Heart right ventricle (tissue), 16 donors: ENCODE data around the gene MAP3K13. TPM values are rescaled to one million over a fixed set of nuclear protein-coding genes. Genes with fewer than 3 reads are reported as not detected.

Experiments used
- ATAC-seq, 8 donors: fragments of 200-7000 bp; cut with Tn5 transposase; one replicate each; pipeline ENCODE4 v1.9.1; 2020; ENCODE audit warnings: mild to moderate bottlenecking in 8 of 8, moderate library complexity in 8 of 8, moderate number of reproducible peaks in 1 of 8
- DNase-seq, 2 donors: peaks; one replicate each; pipeline ENCODE4 v3.0.0-alpha.2; 2020
- H3K27ac ChIP-seq, 10 donors: fragments of 200-600 bp; sonication (generic) in 2 of 10; one replicate each; pipeline versions ENCODE4 v1.5.0 to v1.8.0; 2020 to 2022; ENCODE audit warnings: mild to moderate bottlenecking in 3 of 10
- H3K27me3 ChIP-seq, 7 donors: fragments of 200-600 bp; one replicate each; pipeline ENCODE4 v1.8.0; 2021 to 2022; ENCODE audit warnings: mild to moderate bottlenecking in 2 of 7
- H3K36me3 ChIP-seq, 9 donors: fragments of 200-600 bp; sonication (generic) in 1 of 9; one replicate each; pipeline versions ENCODE4 v1.5.0 to v1.8.0; 2020 to 2022; ENCODE audit warnings: mild to moderate bottlenecking in 2 of 9
- H3K4me1 ChIP-seq, 9 donors: fragments of 200-600 bp; sonication (generic) in 1 of 9; one replicate each; pipeline versions ENCODE4 v1.5.0 to v1.8.0; 2020 to 2022; ENCODE audit warnings: mild to moderate bottlenecking in 4 of 9
- H3K4me3 ChIP-seq, 10 donors: fragments of 200-600 bp; sonication (generic) in 2 of 10; one replicate each; pipeline versions ENCODE4 v1.5.0 to v1.8.0; 2020 to 2022; ENCODE audit warnings: mild to moderate bottlenecking in 7 of 10, moderate library complexity in 2 of 10
- H3K9me3 ChIP-seq, 11 donors: fragments of 200-600 bp in 10 of 11; sonication (generic) in 2 of 11; one replicate each; pipeline versions ENCODE4 v1.5.0 to v1.8.0; 2013 to 2022; ENCODE audit warnings: mild to moderate bottlenecking in 2 of 11, control low read depth in 1 of 11, moderate library complexity in 1 of 11
- WGBS, 2 donors: extraction: QIAGEN DNeasy Blood & Tissue Kit; methylation state at CpG; one replicate each; pipeline ENCODE4 v1.1.7; 2013; ENCODE audit warnings: inconsistent platforms in 1 of 2; 5-methylcytosine and 5-hydroxymethylcytosine counted together
- intact Hi-C, 10 donors: fragments of 100-400 bp; cut with DNase I; formaldehyde crosslinking; loops; one replicate each; pipeline versions ENCODE4 v1.11.1 to v1.14.2; 2022
- polyA plus RNA-seq, 2 donors: library from polyadenylated mRNA; stranded (reverse); fragments of 200-250 nt; gene quantifications; one replicate each; pipeline ENCODE4 v1.2.3, GENCODE V29; 2013
- total RNA-seq, 10 donors: library from RNA; stranded (reverse); fragmentation: NEBNext Ultra II Directional in 3 of 10; extraction: Animal tissue kit (Norgen Biotek cat#: 25700) in 3 of 10; gene quantifications; one replicate each; pipeline versions ENCODE4 v1.2.1 to v1.2.4, GENCODE V29; 2021 to 2023
- TF ChIP-seq, protein P1 (sequence below), 9 donors: fragments of 200-600 bp; sonication (generic) in 2 of 9; IDR thresholded peaks; one replicate each; pipeline versions ENCODE4 v1.5.0 to v1.8.0; 2021 to 2022; ENCODE audit warnings: antibody characterized with exemption in 9 of 9, mild to moderate bottlenecking in 5 of 9, moderate library complexity in 1 of 9
- donor health status: Arrhythmogenic right ventricular cardiomyopathy.
- donor health status: ischemic (EF 13 %, LVEDD 7.1; RV severe dilation, severe dysfunction).
- donor health status: healthy with polysubstance abuse.
- donor health status: DM: no; HTN: yes; CAD: no.
- donor health status: DM: no; HTN: no; CAD: no.
- donor health status: ischemic (EF 25% LVEDD 6.9; RV normal size, moderate dysfunction).
- donor health status: ischemic (EF 25% LVEDD 5.7; RV mildly dilated, moderate dysfunction).
- donor health status: healthy.
- donor health status: DM: yes; HTN: yes; CAD: no.
- donor health status: Ischemic cardiomyopathy.
- donor health status: ischemic (EF 35%, LVEDD 5.7; RV mildly dilated, moderate dysfunction).
- donor health status: nonischemic (EF 11% LVEDD 7.7; RV severe dilation, severe dysfunction).
- donor health status: DM: yes; HTN: yes; CAD: no.
- donor health status: PGD.
- donor health status: ischemic (EF 29% LVEDD 5.4; RV normal size, mild dysfunction).
- donor health status: nonischemic (EF 23%, LVEDD 6.1; RV moderate dilation, normal function).

MAP3K13 gene
- total and polyA plus RNA-seq, 12 donors = 7.1 to 14.9 (median 10.5) TPM

DNA sequence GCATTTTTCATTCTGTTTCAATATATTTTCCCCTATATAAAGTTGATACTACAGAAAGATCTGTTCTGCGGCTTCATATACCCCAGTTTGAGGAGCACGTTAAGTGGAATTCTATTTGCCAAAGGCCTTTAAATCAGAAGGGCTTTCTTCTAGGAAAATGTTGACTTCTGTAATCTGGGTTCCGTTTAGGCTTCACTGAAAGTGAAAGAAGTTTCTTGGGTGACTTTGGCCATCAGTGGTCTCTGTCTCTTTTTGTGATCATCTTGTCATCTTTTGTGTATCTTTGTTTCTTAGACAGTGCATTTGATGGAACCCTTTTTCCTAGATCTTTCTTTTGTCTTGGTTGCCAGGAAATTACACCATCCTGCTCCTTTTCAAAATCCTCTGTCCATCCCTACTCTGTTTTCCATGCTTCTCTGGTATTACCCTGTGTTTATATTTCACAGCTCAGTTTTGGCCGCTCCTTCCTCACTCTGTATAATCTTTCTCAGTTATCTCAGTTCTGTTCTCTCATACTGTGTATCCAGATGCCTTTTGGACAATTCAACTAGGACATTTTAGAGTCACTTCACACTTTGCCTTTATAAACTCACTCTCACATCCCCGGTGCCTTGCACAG lies 40.7 kb upstream of the MAP3K13 start:
- Histone ChIP-seq H3K9me3 (no peaks in the 10 kb centered on the region), H3K27ac (no peak overlapping the region), H3K36me3 (no peaks in the 10 kb centered on the region), H3K4me3 (no peak overlapping the region), H3K27me3 (no peaks in the 10 kb centered on the region), H3K4me1 (peaks cover 0 to 24% (median 6%) of the 10 kb centered on the region in 9 donors)
- intact Hi-C loops = no loop called here
- 88 to 96% methylated on average over 5 of the region's 5 CpGs for WGBS, 2 donors
- no peak for ATAC-seq
- TF ChIP-seq, protein P1, sequence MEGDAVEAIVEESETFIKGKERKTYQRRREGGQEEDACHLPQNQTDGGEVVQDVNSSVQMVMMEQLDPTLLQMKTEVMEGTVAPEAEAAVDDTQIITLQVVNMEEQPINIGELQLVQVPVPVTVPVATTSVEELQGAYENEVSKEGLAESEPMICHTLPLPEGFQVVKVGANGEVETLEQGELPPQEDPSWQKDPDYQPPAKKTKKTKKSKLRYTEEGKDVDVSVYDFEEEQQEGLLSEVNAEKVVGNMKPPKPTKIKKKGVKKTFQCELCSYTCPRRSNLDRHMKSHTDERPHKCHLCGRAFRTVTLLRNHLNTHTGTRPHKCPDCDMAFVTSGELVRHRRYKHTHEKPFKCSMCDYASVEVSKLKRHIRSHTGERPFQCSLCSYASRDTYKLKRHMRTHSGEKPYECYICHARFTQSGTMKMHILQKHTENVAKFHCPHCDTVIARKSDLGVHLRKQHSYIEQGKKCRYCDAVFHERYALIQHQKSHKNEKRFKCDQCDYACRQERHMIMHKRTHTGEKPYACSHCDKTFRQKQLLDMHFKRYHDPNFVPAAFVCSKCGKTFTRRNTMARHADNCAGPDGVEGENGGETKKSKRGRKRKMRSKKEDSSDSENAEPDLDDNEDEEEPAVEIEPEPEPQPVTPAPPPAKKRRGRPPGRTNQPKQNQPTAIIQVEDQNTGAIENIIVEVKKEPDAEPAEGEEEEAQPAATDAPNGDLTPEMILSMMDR (IDR thresholded peaks at IDR 0.05) = no peak
- DNase-seq = no peak

DNA sequence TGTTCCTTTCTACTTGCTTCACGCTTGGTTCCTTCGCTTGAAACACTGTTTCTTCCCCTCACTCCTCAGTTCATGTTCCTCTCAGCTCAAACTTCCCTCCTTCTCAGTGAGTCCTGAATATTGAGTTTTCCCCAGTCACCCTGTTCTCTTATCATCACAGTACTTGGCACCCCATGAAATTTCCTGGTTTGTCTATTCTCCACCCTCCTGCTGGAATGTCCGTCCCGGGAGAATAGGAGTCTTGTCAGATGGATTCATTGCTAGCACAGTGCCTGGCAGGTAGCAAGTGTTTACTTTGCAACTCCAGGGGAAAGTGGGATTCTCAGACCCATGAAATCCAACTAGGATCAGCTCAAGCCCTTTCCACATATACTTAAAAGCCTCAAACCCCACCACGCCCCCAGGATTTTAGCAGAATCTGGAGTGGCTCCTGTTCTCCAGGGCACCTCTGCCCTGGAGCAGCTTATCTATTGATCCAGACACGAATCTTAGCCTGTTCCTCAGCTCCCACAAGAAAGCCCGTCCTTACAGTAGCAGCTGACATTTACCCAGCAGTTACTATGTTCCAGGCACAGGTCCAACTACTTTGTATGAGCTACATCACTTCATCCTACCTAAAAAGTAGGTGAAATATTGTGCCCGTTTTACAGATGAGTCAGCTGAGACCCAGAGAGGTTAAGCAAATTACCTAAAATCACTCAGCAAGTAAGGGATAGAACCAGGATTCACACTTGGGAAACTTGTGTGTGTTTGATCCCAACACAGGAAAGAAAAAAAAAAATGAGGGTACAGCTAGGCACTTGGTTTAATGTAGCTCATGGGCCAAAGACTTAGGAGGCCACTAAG lies 36.8 kb upstream of the MAP3K13 start:
- H3K4me3 ChIP-seq = no peak overlapping the region
- TF ChIP-seq, protein P1 (IDR thresholded peaks at IDR 0.05) = no peak
- H3K36me3 ChIP-seq = no peaks in the 10 kb centered on the region
- 88 to 90% methylated on average over 8 of the region's 8 CpGs for whole genome bisulfite sequencing, 2 donors
- no peak overlapping the region for H3K27ac ChIP-seq
- no peaks in the 10 kb centered on the region for H3K27me3 ChIP-seq
- ATAC-seq = no peak
- no peaks in the 10 kb centered on the region for H3K9me3 ChIP-seq
- intact Hi-C loops = no loop called here
- peaks cover 0 to 23% (median 0%) of the 10 kb centered on the region in 9 donors for H3K4me1 ChIP-seq
- DNase-seq = no peak

DNA sequence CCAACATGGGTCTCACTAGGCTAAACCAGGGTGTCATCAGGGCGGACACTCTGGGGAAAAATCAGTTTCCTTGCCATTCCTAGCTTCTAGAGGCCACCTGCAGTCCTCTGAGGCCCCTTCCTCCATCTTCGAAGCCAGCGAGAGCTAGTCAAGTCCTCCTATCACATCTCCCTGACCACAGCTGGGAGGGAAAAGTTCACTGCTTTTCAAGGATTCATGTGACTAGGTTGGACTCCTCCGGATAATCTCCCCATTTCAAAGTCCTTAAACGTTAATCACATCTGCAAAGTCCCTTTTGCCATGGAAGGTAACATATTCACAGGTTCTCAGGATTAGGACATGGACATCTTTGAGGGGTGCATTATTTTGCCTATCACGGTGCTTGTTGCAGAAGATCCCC lies 35.9 kb upstream of the MAP3K13 start:
- H3K4me3 ChIP-seq = no peak overlapping the region
- no peaks in the 10 kb centered on the region for H3K27me3 ChIP-seq
- H3K4me1 ChIP-seq = peaks cover 0 to 27% (median 0%) of the 10 kb centered on the region in 9 donors
- DNase-seq (no peak), ATAC-seq (no peak)
- intact Hi-C loops = no loop called here
- TF ChIP-seq, protein P1 (IDR thresholded peaks at IDR 0.05) = no peak
- H3K9me3 ChIP-seq = no peaks in the 10 kb centered on the region
- no peaks in the 10 kb centered on the region for H3K36me3 ChIP-seq
- H3K27ac ChIP-seq = no peak overlapping the region
- 73 to 80% methylated on average over 6 of the region's 6 CpGs for WGBS, 2 donors

DNA sequence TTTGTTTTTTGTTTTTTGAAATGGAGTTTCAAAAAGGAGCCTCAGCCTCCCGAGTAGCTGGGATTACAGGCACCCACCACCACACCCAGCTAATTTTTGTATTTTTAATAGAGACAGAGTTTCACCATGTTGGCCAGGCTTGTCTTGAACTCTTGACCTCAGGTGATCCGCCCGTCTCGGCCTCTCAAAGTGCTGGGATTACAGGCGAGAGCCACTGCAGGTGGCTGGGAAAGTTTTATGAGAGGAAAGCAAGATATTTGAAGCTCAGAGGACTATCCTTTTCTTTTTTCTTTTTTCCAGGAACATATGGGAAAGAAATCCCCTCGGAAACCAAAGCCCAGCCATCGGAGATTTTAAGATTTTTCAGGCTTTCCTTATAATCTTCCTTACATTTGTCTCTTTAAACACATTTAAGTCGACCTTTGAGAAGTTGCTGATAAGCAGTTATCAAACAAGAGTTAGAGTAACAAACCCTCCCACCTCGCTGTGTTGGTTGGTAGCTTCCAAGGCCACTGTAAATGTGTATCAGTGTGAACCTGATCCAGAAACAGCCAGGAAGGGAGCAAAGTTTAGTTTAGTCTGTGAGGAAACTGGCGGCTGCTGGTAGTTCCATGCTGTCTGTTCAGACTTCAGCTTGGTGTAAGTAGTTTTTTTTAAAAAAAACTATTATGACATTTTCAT lies 34.5 kb upstream of the MAP3K13 start:
- Histone ChIP-seq H3K9me3 (no peaks in the 10 kb centered on the region), H3K36me3 (no peaks in the 10 kb centered on the region), H3K27me3 (no peaks in the 10 kb centered on the region), H3K4me3 (no peak overlapping the region), H3K4me1 (peaks cover 0 to 30% (median 0%) of the 10 kb centered on the region in 9 donors), H3K27ac (peak overlapping the region in 1 of 10 donors; percentile 84)
- peak in 1 of 8 donors; percentile 18 for ATAC-seq
- TF ChIP-seq, protein P1 (IDR thresholded peaks at IDR 0.05) = no peak
- intact Hi-C loops = no loop called here
- WGBS, 2 donors = 71 to 72% methylated on average over 10 of the region's 10 CpGs
- no peak for DNase-seq
